ENCODE results near the gene POU2F1.

The POU2F1 gene

DNA sequence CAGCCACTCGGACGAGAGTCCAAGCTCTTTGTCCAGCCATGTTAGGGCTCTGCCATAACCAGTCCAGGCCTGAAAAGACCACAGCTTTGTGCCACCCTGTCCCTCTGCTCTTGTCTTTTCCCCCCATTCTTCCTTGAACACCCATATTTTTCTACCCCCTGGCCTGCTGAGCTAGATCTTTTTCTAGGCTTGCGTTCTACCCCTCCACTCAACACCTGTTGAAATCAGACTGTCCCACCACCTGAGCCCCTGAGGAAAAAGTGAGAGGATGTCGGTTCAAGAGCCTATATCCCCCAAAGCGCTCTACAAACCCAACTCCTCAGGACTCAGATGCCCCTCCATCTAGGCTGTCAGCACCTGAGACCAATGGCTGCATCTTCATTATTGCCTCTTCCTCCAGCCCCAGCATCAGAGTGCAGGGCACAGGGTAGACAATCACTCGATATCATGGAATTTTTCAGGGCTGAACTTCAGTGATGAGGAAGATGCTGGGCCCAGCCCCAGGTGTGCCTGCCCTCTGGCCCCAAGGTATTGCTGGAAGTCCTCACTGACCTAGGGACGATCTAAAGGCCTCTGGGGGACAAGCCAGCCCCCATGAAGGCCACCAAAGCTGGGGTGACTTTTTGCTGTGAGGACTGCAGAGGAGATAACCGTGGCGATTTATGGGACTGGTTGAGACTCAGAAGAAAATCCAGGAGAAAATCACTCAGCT, 222.3 kb downstream of the POU2F1 start:
- Mint-ChIP-seq H3K9me3 (no peaks in the 10 kb centered on the region), H3K36me3 (peaks cover 94% of the 10 kb centered on the region), H3K4me1 (peaks cover 79% of the 10 kb centered on the region), H3K4me3 (no peak overlapping the region), H3K27ac (peak overlapping the region; percentile 89)
- no peak for DNase-seq (ENCODE audit: low spot score in 2 of 2)
- ATAC-seq = no peak

DNA sequence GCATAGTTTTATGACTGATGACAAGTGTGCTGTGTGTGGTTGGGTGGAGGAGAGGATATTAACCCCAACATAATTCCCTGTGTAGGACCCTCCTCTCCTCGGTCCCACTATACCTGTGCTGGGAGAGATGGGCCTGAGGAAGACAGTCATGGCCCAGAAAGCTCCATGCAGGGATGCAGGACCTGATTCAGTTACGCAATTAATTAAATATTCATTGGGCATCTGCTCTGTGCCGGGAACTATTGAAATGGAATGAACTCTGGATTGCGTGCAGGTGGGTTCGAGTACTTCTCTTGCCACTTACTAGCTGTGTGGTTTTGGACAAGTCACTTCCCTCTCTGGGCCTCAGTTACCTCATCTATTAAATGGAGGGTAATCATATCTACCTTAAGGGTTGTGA, 223.1 kb downstream of the POU2F1 start:
- no peak for DNase-seq (ENCODE audit: low spot score in 2 of 2)
- Mint-ChIP-seq H3K4me1 (peaks cover 79% of the 10 kb centered on the region), H3K36me3 (peaks cover 87% of the 10 kb centered on the region)

DNA sequence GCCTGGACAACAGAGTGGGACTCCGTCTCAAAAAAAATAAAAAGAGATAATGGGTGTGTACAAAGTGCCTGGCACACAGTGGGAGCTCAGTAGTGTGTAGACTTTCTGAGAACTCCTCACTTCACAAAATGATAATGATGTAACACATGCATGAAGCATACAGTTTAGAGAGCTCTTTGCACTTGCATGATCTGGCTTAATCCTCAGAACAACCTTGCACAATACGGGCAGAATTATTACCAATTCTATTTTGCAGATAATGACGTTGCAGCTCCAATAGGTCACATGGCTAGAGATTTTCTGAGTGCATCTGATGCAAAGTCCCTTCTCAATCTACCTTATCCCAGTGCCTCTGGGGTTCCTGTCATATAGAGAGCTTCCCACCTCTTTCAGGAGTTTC, 226.3 kb downstream of the POU2F1 start:
- no peak for ATAC-seq
- H3K9me3 Mint-ChIP-seq = no peaks in the 10 kb centered on the region
- peak overlapping the region; percentile 85 for H3K27ac Mint-ChIP-seq
- H3K4me3 Mint-ChIP-seq = peak overlapping the region; percentile 61
- H3K4me1 Mint-ChIP-seq = peaks cover 72% of the 10 kb centered on the region
- H3K36me3 Mint-ChIP-seq = peaks cover 85% of the 10 kb centered on the region
- no peak for DNase-seq (ENCODE audit: low spot score in 2 of 2)

More for the DNA sequence above, 223.1 kb downstream of the POU2F1 start:
- no peak overlapping the region for H3K4me3 Mint-ChIP-seq
- ATAC-seq = no peak
- H3K9me3 Mint-ChIP-seq = no peaks in the 10 kb centered on the region
- peak overlapping the region; percentile 89 for H3K27ac Mint-ChIP-seq

DNA sequence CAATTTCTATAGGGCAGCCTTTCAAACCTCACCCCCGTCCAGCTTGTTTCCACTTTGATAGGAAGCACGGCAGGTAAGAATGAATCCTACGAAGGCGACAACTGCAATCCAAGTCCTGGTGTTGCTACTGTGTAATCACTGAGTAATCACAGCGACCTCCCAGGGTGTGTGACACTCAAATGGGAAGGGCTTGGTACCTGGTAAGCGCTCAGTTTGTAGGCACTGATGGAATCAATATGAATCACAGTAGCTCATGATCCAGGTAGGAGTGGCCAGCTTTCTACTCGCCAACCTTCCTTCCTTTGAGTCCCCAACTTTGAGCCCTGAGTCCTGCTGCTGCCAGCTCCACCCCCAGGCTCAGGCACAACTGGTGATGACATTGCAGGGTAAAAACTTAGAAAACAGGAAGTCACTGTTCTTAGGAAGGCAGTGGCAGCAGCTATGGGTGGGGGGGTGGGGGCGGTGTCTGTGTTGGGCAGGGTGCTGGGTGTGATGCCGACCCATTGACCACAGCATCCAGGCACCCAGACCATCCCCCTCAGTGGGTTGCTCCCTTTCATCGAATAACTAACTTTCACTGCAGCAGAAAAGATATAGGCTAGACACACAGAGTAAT, 226.9 kb downstream of the POU2F1 start:
- Mint-ChIP-seq H3K4me3 (peak overlapping the region; percentile 61), H3K9me3 (no peaks in the 10 kb centered on the region), H3K4me1 (peaks cover 72% of the 10 kb centered on the region), H3K36me3 (peaks cover 85% of the 10 kb centered on the region), H3K27ac (peak overlapping the region; percentile 85)
- DNase-seq (ENCODE audit: low spot score in 2 of 2) (peak in 1 of 2 donors; percentile 78), ATAC-seq (peak; percentile 91)

DNA sequence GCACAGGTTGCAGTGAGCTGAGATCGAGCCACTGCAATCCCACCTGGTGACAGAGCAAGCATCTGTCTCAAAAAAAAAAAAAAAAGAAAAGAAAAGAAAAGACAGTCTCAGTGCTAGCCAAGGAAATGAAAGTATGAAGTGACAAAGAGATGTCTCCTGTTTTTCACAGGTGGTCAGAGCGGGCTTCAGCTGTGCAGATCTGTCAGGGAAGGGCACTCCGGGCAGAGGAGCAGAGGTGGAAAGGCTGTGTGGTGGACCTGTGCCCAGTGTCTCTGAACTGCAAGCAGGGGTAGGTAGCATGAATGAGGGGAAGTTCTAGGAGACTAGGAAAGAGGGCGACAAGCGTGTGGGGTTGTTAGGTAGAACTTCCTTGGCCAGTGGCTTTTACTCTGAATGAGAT, 230.2 kb downstream of the POU2F1 start:
- Mint-ChIP-seq H3K4me1 (peaks cover 68% of the 10 kb centered on the region), H3K9me3 (no peaks in the 10 kb centered on the region), H3K36me3 (peaks cover 76% of the 10 kb centered on the region), H3K4me3 (peak overlapping the region; percentile 64), H3K27ac (peak overlapping the region; percentile 79)
- DNase-seq (ENCODE audit: low spot score in 2 of 2) = no peak
- peak; percentile 11 for ATAC-seq

DNA sequence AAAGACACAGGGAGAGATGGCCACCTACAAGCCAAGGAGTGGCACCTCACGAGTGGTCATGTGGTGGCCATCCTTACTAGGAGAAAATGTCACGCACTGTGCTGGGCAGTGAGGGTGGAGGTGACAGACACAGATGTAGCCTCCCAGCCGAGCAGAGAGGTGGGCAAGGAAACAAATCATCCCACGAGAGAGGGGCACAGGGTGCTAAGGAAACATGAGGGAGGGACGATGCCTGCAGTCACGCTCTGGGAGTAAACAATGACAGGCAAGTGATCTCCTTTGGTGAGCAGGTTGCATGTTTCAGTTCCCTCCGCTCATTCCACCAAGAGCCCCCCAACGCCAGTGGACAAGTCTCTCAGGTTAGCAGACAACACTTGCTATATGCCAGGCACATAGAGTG, 231.8 kb downstream of the POU2F1 start:
- Mint-ChIP-seq H3K4me1 (peaks cover 70% of the 10 kb centered on the region), H3K27ac (peak overlapping the region; percentile 59), H3K9me3 (no peaks in the 10 kb centered on the region), H3K4me3 (peak overlapping the region; percentile 64), H3K36me3 (peaks cover 77% of the 10 kb centered on the region)
- ATAC-seq (no peak), DNase-seq (ENCODE audit: low spot score in 2 of 2) (no peak)

DNA sequence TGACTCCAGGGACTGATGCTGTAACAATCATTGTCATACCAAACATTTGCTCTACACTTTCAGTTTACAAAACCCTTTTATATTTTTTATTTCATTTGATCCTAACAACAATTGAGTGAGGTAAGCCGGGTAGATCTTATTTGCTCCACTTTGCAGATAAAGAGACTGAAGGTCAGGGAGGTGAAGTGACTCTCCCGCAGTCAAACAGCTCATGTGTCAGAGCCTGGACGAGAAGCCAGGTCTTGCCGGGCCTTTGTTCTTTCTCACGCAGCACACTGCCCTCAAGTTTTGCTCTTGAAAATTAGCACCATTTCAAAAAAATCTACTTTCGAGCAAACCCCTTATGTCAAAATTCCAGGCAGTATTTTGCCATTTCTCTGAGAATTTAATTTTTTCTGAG, 232.4 kb downstream of the POU2F1 start:
- Mint-ChIP-seq H3K4me3 (peak overlapping the region; percentile 64), H3K27ac (peak overlapping the region; percentile 34), H3K9me3 (no peaks in the 10 kb centered on the region), H3K36me3 (peaks cover 81% of the 10 kb centered on the region), H3K4me1 (peaks cover 70% of the 10 kb centered on the region)
- ATAC-seq (no peak), DNase-seq (ENCODE audit: low spot score in 2 of 2) (no peak)

DNA sequence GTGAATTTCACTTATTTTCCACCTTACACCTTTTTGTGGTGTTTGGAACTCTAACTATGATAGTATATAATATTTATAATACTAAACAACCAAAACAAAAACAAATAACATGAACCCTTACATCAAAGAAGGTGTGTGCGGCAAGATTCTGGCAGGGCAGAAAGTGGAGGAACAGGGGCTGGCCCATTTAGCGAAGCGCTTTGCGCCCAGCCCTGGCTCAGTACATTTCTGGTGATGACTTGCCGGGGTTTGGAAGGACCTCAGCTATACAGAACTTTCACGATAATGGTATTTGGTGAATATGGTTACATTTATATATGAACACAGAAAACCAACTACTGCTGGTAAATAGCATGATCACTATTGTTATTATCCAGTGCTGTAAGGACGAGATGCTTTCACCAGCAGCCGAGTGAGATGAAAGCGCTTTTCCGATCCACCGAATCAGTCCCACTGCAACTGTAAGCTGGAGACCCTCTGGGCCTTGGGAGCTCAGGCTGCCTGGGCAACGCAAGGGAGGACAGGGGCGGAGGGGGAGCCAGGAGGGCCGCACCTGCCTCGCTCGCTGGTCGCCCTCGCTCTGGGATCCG, 233.7 kb downstream of the POU2F1 start:
- Mint-ChIP-seq H3K4me1 (peaks cover 67% of the 10 kb centered on the region), H3K36me3 (peaks cover 89% of the 10 kb centered on the region), H3K4me3 (peak overlapping the region; percentile 77), H3K9me3 (no peaks in the 10 kb centered on the region), H3K27ac (peak overlapping the region; percentile 91)
- ATAC-seq (no peak), DNase-seq (ENCODE audit: low spot score in 2 of 2) (no peak)

DNA sequence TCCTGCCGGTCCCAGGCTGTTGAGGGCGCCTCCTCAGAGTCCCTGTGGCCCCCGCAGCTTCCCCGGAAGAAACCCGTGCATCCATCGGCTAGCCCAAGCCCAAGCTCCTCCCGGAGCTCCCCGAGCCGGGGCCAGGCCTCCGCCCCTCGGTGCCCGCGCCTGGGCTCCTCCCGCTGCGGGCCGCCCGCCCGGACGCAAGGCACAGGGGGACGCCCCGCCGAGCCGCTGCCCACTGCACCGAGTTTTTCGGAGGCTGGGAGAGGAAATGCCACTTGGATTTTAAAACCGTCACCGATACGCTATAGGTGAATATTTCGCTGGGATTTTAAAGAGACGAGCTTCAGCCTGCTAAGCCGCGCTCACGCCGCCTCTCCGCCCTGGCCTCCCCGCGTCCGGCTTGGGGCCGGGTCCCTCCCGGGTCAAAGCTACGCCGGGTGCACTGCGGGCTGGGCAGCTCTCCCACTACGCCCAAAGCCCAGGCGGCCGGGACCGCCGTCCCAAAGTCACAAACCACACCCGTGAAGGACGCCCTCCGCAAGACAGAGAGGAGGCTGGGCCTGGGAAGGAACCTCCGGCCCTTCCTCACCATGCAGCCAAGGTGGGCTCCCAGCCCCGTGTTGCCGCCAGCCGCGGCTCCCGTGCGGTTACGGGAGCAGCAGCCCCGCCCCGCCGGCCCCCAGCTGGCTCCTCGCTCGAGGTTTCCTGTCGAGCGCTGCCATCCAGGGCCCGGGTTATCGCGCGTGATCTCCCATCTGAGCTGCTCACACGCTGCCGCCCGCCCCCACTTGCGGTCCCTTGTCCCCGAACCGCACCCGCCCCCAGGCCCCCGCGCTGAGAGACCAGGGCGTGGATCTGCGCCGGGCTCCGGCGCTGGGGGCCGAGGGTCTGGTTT, 234.5 kb downstream of the POU2F1 start:
- peak; percentile 64 to 87 for DNase-seq (ENCODE audit: low spot score in 2 of 2)
- peak; percentile 81 for ATAC-seq
- Mint-ChIP-seq H3K4me3 (peak overlapping the region; percentile 77), H3K4me1 (peaks cover 67% of the 10 kb centered on the region), H3K36me3 (peaks cover 89% of the 10 kb centered on the region), H3K27ac (peak overlapping the region; percentile 91), H3K9me3 (no peaks in the 10 kb centered on the region)

DNA sequence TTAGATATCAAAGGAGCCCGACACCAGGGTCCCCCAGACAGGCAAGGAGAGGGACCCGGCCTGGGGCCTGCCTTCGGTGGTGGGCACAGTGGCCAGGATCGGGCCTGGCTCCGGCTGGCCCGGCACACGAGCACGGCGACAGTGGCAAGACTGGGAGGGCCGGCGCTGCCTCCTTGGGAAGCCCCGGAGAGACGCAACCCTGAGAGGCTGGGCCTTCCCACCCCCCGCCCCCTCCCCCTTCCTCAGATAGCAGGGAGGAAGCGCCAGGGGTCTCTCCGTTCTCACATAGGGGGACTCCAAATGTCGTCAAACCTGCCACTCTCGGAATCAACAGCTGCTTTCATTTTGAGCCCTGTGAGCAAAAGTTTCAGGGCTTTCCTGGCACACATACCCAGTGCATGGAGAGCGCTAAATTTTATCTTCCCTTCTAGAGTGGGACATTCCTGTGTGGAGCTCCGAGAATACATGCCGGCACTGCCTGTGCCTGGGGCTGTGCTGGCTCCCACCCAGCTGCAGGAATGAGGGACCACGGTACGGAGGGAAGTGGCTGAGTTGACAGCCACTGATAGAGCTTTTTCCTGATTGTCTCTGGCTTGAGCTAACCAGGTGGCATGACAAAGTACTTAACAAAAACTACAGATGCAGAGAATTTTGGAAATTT, 235.2 kb downstream of the POU2F1 start:
- peaks cover 60% of the 10 kb centered on the region for H3K4me1 Mint-ChIP-seq

DNA sequence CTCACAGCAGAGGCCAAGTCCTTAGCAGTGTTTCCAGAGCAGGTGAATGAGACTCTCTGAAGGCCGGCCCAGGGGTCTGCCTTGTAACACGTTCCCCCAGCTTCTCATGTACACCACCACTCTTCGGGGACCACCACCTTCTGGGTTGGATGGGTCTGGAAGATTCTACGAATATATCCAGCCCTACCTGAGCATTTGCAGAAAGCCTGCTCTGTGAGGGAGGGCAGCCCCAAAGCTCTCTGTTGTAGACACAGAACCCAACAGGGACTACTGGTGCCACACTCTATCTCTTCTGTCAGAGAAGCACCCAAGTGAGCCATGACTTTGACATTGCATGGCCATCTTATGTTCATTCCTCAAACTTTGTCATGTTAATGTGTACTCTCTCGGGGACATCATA, 235.8 kb downstream of the POU2F1 start:
- Mint-ChIP-seq H3K27ac (peak overlapping the region; percentile 91), H3K9me3 (no peaks in the 10 kb centered on the region), H3K4me3 (peak overlapping the region; percentile 77), H3K4me1 (peaks cover 54% of the 10 kb centered on the region), H3K36me3 (peaks cover 89% of the 10 kb centered on the region)
- ATAC-seq (peak; percentile 37), DNase-seq (ENCODE audit: low spot score in 2 of 2) (no peak)

More for the DNA sequence above, 235.2 kb downstream of the POU2F1 start:
- Mint-ChIP-seq H3K4me3 (peak overlapping the region; percentile 77), H3K9me3 (no peaks in the 10 kb centered on the region), H3K36me3 (peaks cover 89% of the 10 kb centered on the region), H3K27ac (peak overlapping the region; percentile 91)
- ATAC-seq = peak; percentile 63
- peak in 1 of 2 donors; percentile 79 for DNase-seq (ENCODE audit: low spot score in 2 of 2)

DNA sequence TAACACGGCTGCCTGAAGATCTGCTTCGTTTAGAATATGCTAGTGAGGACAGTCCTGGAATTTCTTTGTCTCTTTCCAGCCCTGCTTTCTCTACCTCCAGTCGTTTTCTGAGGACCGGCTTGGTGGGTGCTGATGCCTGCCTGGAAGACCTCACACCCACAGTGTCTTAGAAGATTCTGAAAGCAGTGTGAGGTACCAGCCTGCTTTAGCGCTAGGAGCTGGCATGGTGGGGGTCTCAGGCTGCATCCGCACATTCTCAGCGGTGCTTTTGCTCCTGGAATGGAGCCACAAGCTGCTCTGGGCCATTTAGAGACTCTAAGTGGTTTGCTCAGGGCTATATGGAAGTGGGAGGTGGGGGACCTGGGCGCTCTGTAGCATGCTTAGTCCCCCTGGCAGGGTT, 236.2 kb downstream of the POU2F1 start:
- ATAC-seq (no peak), DNase-seq (ENCODE audit: low spot score in 2 of 2) (no peak)
- no peaks in the 10 kb centered on the region for H3K9me3 Mint-ChIP-seq
- H3K36me3 Mint-ChIP-seq = peaks cover 89% of the 10 kb centered on the region
- H3K4me1 Mint-ChIP-seq = peaks cover 51% of the 10 kb centered on the region
- H3K27ac Mint-ChIP-seq = peak overlapping the region; percentile 91
- peak overlapping the region; percentile 77 for H3K4me3 Mint-ChIP-seq

DNA sequence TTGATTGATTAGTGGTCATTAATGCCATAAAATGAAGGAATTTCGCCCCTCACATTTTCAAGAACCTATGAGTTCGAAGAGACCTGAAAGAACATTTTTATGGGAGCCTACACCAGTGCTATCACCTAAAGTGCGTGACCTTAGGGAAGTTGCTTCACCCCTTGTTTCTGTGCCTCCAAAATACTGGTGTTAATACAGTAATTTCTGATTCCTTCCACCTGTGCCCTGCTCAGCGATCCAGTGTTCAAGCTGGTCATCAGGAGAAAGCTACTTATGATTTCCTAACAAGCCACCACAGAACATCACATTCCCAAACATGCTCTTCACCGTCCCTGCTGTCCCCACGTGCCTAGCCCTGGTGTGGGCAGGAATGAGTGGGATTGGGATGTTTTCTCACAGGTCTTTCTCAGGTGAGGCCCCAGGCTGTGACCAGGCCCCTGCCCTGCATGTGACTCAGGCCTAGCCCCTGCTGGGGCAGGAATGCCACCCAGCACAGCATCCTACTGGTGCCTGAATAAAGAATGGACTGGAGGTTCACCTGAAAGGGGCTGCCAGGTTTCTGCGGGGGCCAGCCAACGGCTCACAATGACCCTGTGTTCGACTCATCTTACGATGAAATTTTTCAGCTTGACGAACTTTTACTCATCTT, 237.4 kb downstream of the POU2F1 start:
- Mint-ChIP-seq H3K27ac (peak overlapping the region; percentile 9), H3K4me1 (peaks cover 46% of the 10 kb centered on the region), H3K4me3 (no peak overlapping the region), H3K9me3 (no peaks in the 10 kb centered on the region), H3K36me3 (peaks cover 91% of the 10 kb centered on the region)
- DNase-seq (ENCODE audit: low spot score in 2 of 2) (no peak), ATAC-seq (no peak)

DNA sequence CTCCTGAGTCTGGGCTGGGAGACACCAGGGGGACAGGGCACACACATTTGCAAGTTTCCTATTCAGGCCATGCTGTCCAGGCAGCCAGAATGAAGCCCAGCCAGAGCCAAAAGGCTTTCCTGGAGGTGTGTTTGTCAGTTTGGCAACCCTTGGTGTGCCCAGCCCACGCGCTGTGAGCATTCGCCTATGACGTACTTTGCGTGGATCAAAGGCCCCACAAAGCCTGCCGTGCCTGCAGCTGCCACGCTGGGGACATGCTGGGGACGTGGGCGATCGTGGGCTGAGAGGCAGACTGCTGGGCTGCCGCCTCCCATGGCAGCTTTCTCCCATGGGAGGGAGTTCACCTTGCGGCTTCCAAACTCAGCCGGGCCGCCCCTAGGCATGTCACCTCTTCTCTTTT, 240.2 kb downstream of the POU2F1 start:
- no peak overlapping the region for H3K27ac Mint-ChIP-seq
- DNase-seq (ENCODE audit: low spot score in 2 of 2) = no peak
- ATAC-seq = no peak
- peaks cover 56% of the 10 kb centered on the region for H3K4me1 Mint-ChIP-seq
- peaks cover 99% of the 10 kb centered on the region for H3K36me3 Mint-ChIP-seq
- H3K9me3 Mint-ChIP-seq = no peaks in the 10 kb centered on the region
- no peak overlapping the region for H3K4me3 Mint-ChIP-seq
